PFSK-1 (cell line): ENCODE data around the gene MAGEA1. TPM values are rescaled to one million over a fixed set of nuclear protein-coding genes. Genes with fewer than 3 reads are reported as not detected.

Source experiments
- FOXP2 ChIP-seq: optimal IDR thresholded peaks from 2 replicates; pipeline ENCODE3; 2011; ENCODE audit warnings: borderline replicate concordance, control low read depth, inconsistent platforms; ENCODE audit not compliant: insufficient read depth; ENCODE audit errors: extremely low read length, extremely low read depth
- POLR2AphosphoS5 ChIP-seq: IDR thresholded peaks from 2 replicates; pipeline ENCODE4 v1.6.1; 2012; ENCODE audit warnings: low read depth, mild to moderate bottlenecking, control low read depth, low read length, moderate library complexity
- SIN3A ChIP-seq: IDR thresholded peaks from 2 replicates; pipeline ENCODE4 v1.6.1; 2012; ENCODE audit warnings: mild to moderate bottlenecking, low read length, moderate library complexity, borderline replicate concordance; ENCODE audit not compliant: insufficient read depth
- TAF1 ChIP-seq: IDR thresholded peaks from 2 replicates; pipeline ENCODE4 v1.6.1; 2012; ENCODE audit warnings: low read length, control low read depth, borderline replicate concordance; ENCODE audit not compliant: insufficient read depth
- polyA plus RNA-seq: library from polyadenylated mRNA; unstranded; fragments of >200 nt; gene quantifications from one replicate; pipeline ENCODE4 v1.2.1, GENCODE V29; 2012; ENCODE audit warnings: low read depth, missing spikeins; ENCODE audit not compliant: insufficient read length
- TF ChIP-seq, protein P1 (sequence below), 2 experiments: IDR thresholded peaks; 2 replicates each; pipeline versions ENCODE4 v1.6.1 to v1.8.0; 2011 to 2012; ENCODE audit warnings: low read depth in 2 of 2, low read length in 2 of 2, control low read depth in 1 of 2, inconsistent platforms in 1 of 2, mild to moderate bottlenecking in 1 of 2, moderate library complexity in 1 of 2; ENCODE audit not compliant: insufficient read depth in 1 of 2

Gene MAGEA1, protein sequence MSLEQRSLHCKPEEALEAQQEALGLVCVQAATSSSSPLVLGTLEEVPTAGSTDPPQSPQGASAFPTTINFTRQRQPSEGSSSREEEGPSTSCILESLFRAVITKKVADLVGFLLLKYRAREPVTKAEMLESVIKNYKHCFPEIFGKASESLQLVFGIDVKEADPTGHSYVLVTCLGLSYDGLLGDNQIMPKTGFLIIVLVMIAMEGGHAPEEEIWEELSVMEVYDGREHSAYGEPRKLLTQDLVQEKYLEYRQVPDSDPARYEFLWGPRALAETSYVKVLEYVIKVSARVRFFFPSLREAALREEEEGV
- polyA plus RNA-seq = not detected

GRCh38 chrX:153179131-153179530 lies at the start of gene MAGEA1:
Gene MAGEA1, plus strand, starts transcription at chrX:153179284. Its CDS starts 3,106 bp downstream, at chrX:153182390.
- TF ChIP-seq FOXP2 = no peak
- TF ChIP-seq, protein P1, sequence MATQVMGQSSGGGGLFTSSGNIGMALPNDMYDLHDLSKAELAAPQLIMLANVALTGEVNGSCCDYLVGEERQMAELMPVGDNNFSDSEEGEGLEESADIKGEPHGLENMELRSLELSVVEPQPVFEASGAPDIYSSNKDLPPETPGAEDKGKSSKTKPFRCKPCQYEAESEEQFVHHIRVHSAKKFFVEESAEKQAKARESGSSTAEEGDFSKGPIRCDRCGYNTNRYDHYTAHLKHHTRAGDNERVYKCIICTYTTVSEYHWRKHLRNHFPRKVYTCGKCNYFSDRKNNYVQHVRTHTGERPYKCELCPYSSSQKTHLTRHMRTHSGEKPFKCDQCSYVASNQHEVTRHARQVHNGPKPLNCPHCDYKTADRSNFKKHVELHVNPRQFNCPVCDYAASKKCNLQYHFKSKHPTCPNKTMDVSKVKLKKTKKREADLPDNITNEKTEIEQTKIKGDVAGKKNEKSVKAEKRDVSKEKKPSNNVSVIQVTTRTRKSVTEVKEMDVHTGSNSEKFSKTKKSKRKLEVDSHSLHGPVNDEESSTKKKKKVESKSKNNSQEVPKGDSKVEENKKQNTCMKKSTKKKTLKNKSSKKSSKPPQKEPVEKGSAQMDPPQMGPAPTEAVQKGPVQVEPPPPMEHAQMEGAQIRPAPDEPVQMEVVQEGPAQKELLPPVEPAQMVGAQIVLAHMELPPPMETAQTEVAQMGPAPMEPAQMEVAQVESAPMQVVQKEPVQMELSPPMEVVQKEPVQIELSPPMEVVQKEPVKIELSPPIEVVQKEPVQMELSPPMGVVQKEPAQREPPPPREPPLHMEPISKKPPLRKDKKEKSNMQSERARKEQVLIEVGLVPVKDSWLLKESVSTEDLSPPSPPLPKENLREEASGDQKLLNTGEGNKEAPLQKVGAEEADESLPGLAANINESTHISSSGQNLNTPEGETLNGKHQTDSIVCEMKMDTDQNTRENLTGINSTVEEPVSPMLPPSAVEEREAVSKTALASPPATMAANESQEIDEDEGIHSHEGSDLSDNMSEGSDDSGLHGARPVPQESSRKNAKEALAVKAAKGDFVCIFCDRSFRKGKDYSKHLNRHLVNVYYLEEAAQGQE (IDR thresholded peaks at IDR 0.05; ENCODE audit: insufficient read depth in 1 of 2, low read depth in 2 of 2, low read length in 2 of 2) = no peak
- no peak for TF ChIP-seq SIN3A
- no peak for TF ChIP-seq TAF1
- TF ChIP-seq POLR2AphosphoS5 = no peak

DNA sequence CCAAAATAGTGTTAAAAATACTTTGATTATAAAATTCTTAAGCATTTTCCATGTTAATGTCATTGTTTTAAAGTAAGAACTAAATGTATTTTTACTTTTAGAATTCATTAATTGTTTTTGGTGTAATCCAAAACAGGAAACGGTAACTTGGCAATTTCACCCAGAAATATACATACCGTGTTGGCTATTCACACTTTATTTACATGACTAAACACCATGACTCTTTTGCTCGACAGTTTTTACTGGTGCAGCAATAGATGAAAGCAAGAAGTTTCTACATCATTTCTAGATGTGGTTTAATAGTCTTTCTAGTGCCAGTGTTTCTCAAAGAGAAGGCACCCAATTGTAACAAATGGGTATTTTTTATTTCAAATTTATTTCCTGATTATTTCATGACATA lies 25.6 kb upstream of the MAGEA1 start:
- TF ChIP-seq, protein P1 (IDR thresholded peaks at IDR 0.05; ENCODE audit: insufficient read depth in 1 of 2, low read depth in 2 of 2, low read length in 2 of 2) = no peak
- TF ChIP-seq POLR2AphosphoS5 (no peak), FOXP2 (no peak), TAF1 (no peak), SIN3A (no peak)

DNA sequence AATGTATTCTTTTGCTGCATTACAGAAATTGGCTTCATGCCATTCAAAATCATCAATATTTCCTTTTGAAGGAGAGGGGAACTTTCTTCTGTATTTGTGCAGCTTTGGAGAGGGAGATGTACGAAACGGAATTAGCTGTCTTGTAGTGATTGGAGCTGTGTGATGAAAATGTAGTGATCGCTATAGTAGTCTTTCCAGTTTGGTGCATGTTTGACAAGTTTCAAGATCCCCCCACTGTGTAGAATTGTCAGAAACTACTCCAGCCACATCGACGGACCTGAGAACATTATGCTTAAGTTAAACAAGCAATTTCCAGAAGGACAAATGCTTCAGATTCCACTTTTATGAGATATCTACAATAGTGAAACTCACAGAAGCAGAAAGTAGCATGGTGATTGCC lies 21.6 kb upstream of the MAGEA1 start:
- TF ChIP-seq POLR2AphosphoS5 = no peak
- TF ChIP-seq, protein P1 (IDR thresholded peaks at IDR 0.05; ENCODE audit: insufficient read depth in 1 of 2, low read depth in 2 of 2, low read length in 2 of 2) = no peak
- TF ChIP-seq FOXP2 = no peak
- TF ChIP-seq TAF1 = no peak
- TF ChIP-seq SIN3A = no peak

- TF ChIP-seq, protein P1 (IDR thresholded peaks at IDR 0.05; ENCODE audit: insufficient read depth in 1 of 2, low read depth in 2 of 2, low read length in 2 of 2) = no peak
- TF ChIP-seq TAF1 (no peak), FOXP2 (no peak), SIN3A (no peak), POLR2AphosphoS5 (no peak)
These were observed 20.8 kb upstream of the MAGEA1 start for GRCh38 chrX:153158319-153158718.
